Ureter (tissue), 1 donor: Measurements from ENCODE around the gene GJC2. TPM values are rescaled to one million over a fixed set of nuclear protein-coding genes. Genes with fewer than 3 reads are reported as not detected.

Experiments used
- DNase-seq: peaks from one replicate; pipeline ENCODE4 v3.0.0-alpha.2; 2020; ENCODE audit warnings: low spot score
- total RNA-seq: library from RNA; stranded (reverse); gene quantifications from one replicate; pipeline ENCODE4 v1.2.4, GENCODE V29; 2023
- donor health status: DM: yes; HTN: yes; CAD: no.

Gene GJC2
- total RNA-seq, 1 donor from 2014 or later = 3.9 TPM

GRCh38 chr1:228145463-228146416 is 4.0 kb upstream of the GJC2 start:
- peak; percentile 43 for DNase-seq

GRCh38 chr1:228146417-228147150 is 3.1 kb upstream of the GJC2 start:
- peak; percentile 41 for DNase-seq

- DNase-seq = no peak
Measured at GRCh38 chr1:228147151-228147693, 2.5 kb upstream of the GJC2 start.

GRCh38 chr1:228147768-228148167 is 2.0 kb upstream of the GJC2 start:
- no peak for DNase-seq

- DNase-seq = peak; percentile 49
Measured at GRCh38 chr1:228148196-228148861, 1.4 kb upstream of the GJC2 start.

GRCh38 chr1:228148935-228149405 is 760 bp upstream of the GJC2 start:
- peak; percentile 46 for DNase-seq

GRCh38 chr1:228150120-228150460 is 360 bp downstream of the GJC2 start:
- DNase-seq = peak; percentile 45

- peak; percentile 78 for DNase-seq
Measured at GRCh38 chr1:228150461-228151179, 890 bp downstream of the GJC2 start.

GRCh38 chr1:228151180-228151925 is 1.6 kb downstream of the GJC2 start:
- no peak for DNase-seq

- DNase-seq = no peak
Measured at GRCh38 chr1:228152097-228152917, 2.6 kb downstream of the GJC2 start.

GRCh38 chr1:228152918-228153258 is 3.2 kb downstream of the GJC2 start:
- no peak for DNase-seq

GRCh38 chr1:228154021-228154669 is 4.4 kb downstream of the GJC2 start:
- no peak for DNase-seq

GRCh38 chr1:228154670-228155571 is 5.2 kb downstream of the GJC2 start:
- DNase-seq = no peak

- DNase-seq = no peak
Measured at GRCh38 chr1:228155596-228156514, 6.1 kb downstream of the GJC2 start.

- no peak for DNase-seq
Measured at GRCh38 chr1:228156515-228156881, 6.8 kb downstream of the GJC2 start.

GRCh38 chr1:228156941-228157728 is 7.4 kb downstream of the GJC2 start:
- no peak for DNase-seq
